H1 (cell line): ENCODE data around the gene ADAMTS6. TPM values are rescaled to one million over a fixed set of nuclear protein-coding genes. Genes with fewer than 3 reads are reported as not detected.

Experiments
- CTCF ChIA-PET: fragments of 300-600 bp; sonication (Branson Sonifier 250); formaldehyde crosslinking; loops from one replicate; lab custom pipeline; 2021; ENCODE audit not compliant: partially characterized antibody; lab: Charles Lee
- POLR2A ChIA-PET: fragments of 300-600 bp; sonication (Branson Sonifier 250); formaldehyde crosslinking; loops from one replicate; lab custom pipeline; 2021; ENCODE audit warnings: inconsistent platforms; ENCODE audit not compliant: partially characterized antibody; lab: Charles Lee
- DNase-seq, 2 experiments: peaks; one replicate each; pipeline versions ENCODE4 v3.0.0 to v3.0.0-alpha.2; 2010 to 2022; ENCODE audit warnings: low spot score in 2 of 2, low read depth in 1 of 2, mixed read lengths in 1 of 2
- FAIRE-seq: peaks from 2 replicates; lab custom pipeline; 2011; peaks lifted over from hg19 to GRCh38; lab: Jason Lieb, UNC
- H2AFZ ChIP-seq: 2 replicates; pipeline ENCODE4 v1.8.1; 2012; ENCODE audit warnings: low read length, inconsistent platforms
- H2AK5ac ChIP-seq: 2 replicates; pipeline ENCODE4 v1.6.1; 2013; ENCODE audit warnings: low read depth, low read length
- H2BK120ac ChIP-seq: replicated peaks from 2 replicates; pipeline ENCODE3; 2013; ENCODE audit warnings: low read depth, low read length, inconsistent platforms
- H2BK12ac ChIP-seq: 2 replicates; pipeline ENCODE4 v1.6.1; 2013; ENCODE audit warnings: low read depth, low read length
- H2BK15ac ChIP-seq: 2 replicates; pipeline ENCODE4 v1.6.1; 2013; ENCODE audit warnings: low read length
- H2BK20ac ChIP-seq: 2 replicates; pipeline ENCODE4 v1.6.1; 2013; ENCODE audit warnings: low read length
- H2BK5ac ChIP-seq: 2 replicates; pipeline ENCODE4 v1.6.1; 2013; ENCODE audit warnings: low read depth, low read length
- H3K14ac ChIP-seq: 2 replicates; pipeline ENCODE4 v1.6.1; 2013; ENCODE audit warnings: inconsistent platforms; ENCODE audit not compliant: insufficient read length
- H3K18ac ChIP-seq: 2 replicates; pipeline ENCODE4 v1.6.1; 2013; ENCODE audit warnings: low read length; ENCODE audit errors: extremely low read depth
- H3K23ac ChIP-seq: 2 replicates; pipeline ENCODE4 v1.6.1; 2013; ENCODE audit warnings: inconsistent platforms; ENCODE audit not compliant: insufficient read length
- H3K23me2 ChIP-seq: 2 replicates; pipeline ENCODE4 v1.6.1; 2013; ENCODE audit warnings: low read depth, low read length
- H3K27ac ChIP-seq: 2 replicates; pipeline ENCODE4 v1.6.1; 2011; ENCODE audit warnings: low read depth, low read length, inconsistent platforms
- H3K27me3 ChIP-seq, 4 experiments: replicated peaks in 1 of 4; 1 replicate in 1 of 4; 2 replicates in 3 of 4; pipeline versions ENCODE4 v1.6.1 to v1.8.1; 2011 to 2013; ENCODE audit warnings: low read length in 3 of 4, mild to moderate bottlenecking in 3 of 4, inconsistent platforms in 2 of 4, mixed read lengths in 2 of 4, moderate library complexity in 1 of 4; ENCODE audit not compliant: control insufficient read depth in 3 of 4, insufficient read depth in 3 of 4; ENCODE audit errors: extremely low read depth in 1 of 4
- H3K36me3 ChIP-seq, 4 experiments: 2 replicates each; pipeline versions ENCODE4 v1.6.1 to v1.8.1; 2011 to 2013; ENCODE audit warnings: mild to moderate bottlenecking in 4 of 4, low read length in 3 of 4, moderate library complexity in 2 of 4, control low read depth in 1 of 4, inconsistent platforms in 1 of 4; ENCODE audit not compliant: insufficient read depth in 4 of 4, control insufficient read depth in 2 of 4
- H3K4ac ChIP-seq: replicated peaks from 2 replicates; pipeline ENCODE3; 2013; ENCODE audit warnings: low read length, low read depth, mixed read lengths, inconsistent platforms; ENCODE audit not compliant: insufficient read length
- H3K4me1 ChIP-seq, 4 experiments: replicated peaks in 1 of 4; 1 replicate in 1 of 4; 2 replicates in 3 of 4; pipeline versions ENCODE4 v1.6.1 to v1.8.1; 2011 to 2013; ENCODE audit warnings: low read length in 3 of 4, inconsistent platforms in 2 of 4, mixed read lengths in 1 of 4; ENCODE audit not compliant: insufficient read depth in 4 of 4, control insufficient read depth in 3 of 4
- H3K4me2 ChIP-seq, 2 experiments: 2 replicates each; pipeline versions ENCODE4 v1.6.1 to v1.8.1; 2011 to 2013; ENCODE audit warnings: low read depth in 2 of 2, low read length in 2 of 2, control low read depth in 1 of 2, inconsistent platforms in 1 of 2, mild to moderate bottlenecking in 1 of 2; ENCODE audit not compliant: insufficient read depth in 1 of 2
- H3K4me3 ChIP-seq, 4 experiments: fragments of 200-600, 300-600 bp in 1 of 4; sonication (generic), shearing (Covaris generic), sonication (Bioruptor Twin) in 1 of 4; 2 replicates each; pipeline versions ENCODE4 v1.5.1 to v1.8.1; 2011 to 2016; ENCODE audit warnings: low read length in 4 of 4, low read depth in 3 of 4, control low read depth in 2 of 4, inconsistent platforms in 2 of 4, mild to moderate bottlenecking in 2 of 4, mixed read lengths in 1 of 4, moderate library complexity in 1 of 4; ENCODE audit not compliant: insufficient read depth in 2 of 4; ENCODE audit errors: extremely low read depth in 1 of 4
- H3K56ac ChIP-seq: replicated peaks from 2 replicates; pipeline ENCODE3; 2013; ENCODE audit warnings: low read depth, mild to moderate bottlenecking, mixed read lengths, low read length, inconsistent platforms; ENCODE audit not compliant: insufficient read length
- H3K79me1 ChIP-seq: 2 replicates; pipeline ENCODE4 v1.6.1; 2013; ENCODE audit warnings: low read depth, low read length, control low read depth
- H3K79me2 ChIP-seq, 2 experiments: 2 replicates each; pipeline versions ENCODE4 v1.6.1 to v1.8.1; 2012 to 2013; ENCODE audit warnings: low read length in 2 of 2, mild to moderate bottlenecking in 2 of 2, inconsistent platforms in 1 of 2; ENCODE audit not compliant: insufficient read depth in 2 of 2, control insufficient read depth in 1 of 2
- H3K9ac ChIP-seq, 4 experiments: replicated peaks in 1 of 4; 1 replicate in 1 of 4; 2 replicates in 3 of 4; pipeline versions ENCODE4 v1.6.1 to v1.8.1; 2011 to 2013; ENCODE audit warnings: low read depth in 3 of 4, low read length in 3 of 4, control low read depth in 2 of 4, mild to moderate bottlenecking in 2 of 4, moderate library complexity in 2 of 4, inconsistent platforms in 1 of 4; ENCODE audit errors: extremely low read depth in 1 of 4
- H3K9me3 ChIP-seq, 2 experiments: 2 replicates each; pipeline versions ENCODE4 v1.6.1 to v1.8.1; 2012 to 2013; ENCODE audit warnings: mild to moderate bottlenecking in 2 of 2, moderate library complexity in 2 of 2, control low read depth in 1 of 2, inconsistent platforms in 1 of 2, low read depth in 1 of 2, low read length in 1 of 2, mixed read lengths in 1 of 2; ENCODE audit not compliant: insufficient read depth in 2 of 2
- H4K20me1 ChIP-seq, 2 experiments: replicated peaks in 1 of 2; 2 replicates each; pipeline versions ENCODE3 to v1.8.1; 2011 to 2013; ENCODE audit warnings: inconsistent platforms in 2 of 2, low read length in 2 of 2, mild to moderate bottlenecking in 1 of 2; ENCODE audit not compliant: insufficient read depth in 2 of 2, control insufficient read depth in 1 of 2
- H4K5ac ChIP-seq: 2 replicates; pipeline ENCODE4 v1.6.1; 2013; ENCODE audit warnings: low read length, low read depth, mixed read lengths, inconsistent platforms; ENCODE audit not compliant: insufficient read length
- H4K8ac ChIP-seq: 2 replicates; pipeline ENCODE4 v1.8.0; 2013; ENCODE audit warnings: mild to moderate bottlenecking, moderate library complexity, low read length, inconsistent platforms; ENCODE audit not compliant: insufficient read depth; ENCODE audit errors: extremely low read depth
- H4K91ac ChIP-seq: replicated peaks from 2 replicates; pipeline ENCODE3; 2013; ENCODE audit warnings: low read length, mixed read lengths, inconsistent platforms; ENCODE audit not compliant: insufficient read length
- ASH2L ChIP-seq: fragments of 200-600, 300-600 bp; sonication (generic); IDR thresholded peaks from one replicate; pipeline ENCODE4 v1.7.1; 2017; ENCODE audit warnings: low read length
- CTCF ChIP-seq, 3 experiments: IDR thresholded peaks; 1 replicate in 2 of 3; 2 replicates in 1 of 3; pipeline versions ENCODE4 v1.5.1 to v1.6.1; 2011; ENCODE audit warnings: low read length in 3 of 3, mild to moderate bottlenecking in 3 of 3, inconsistent platforms in 2 of 3, low read depth in 1 of 3, moderate library complexity in 1 of 3; ENCODE audit not compliant: insufficient read depth in 1 of 3; ENCODE audit errors: control extremely low read depth in 1 of 3
- JUND ChIP-seq: IDR thresholded peaks from 2 replicates; pipeline ENCODE4 v1.6.1; 2011; ENCODE audit warnings: mild to moderate bottlenecking, improper control_type of control experiment, low read length
- MAFK ChIP-seq: IDR thresholded peaks from 2 replicates; pipeline ENCODE4 v1.6.1; 2012; ENCODE audit warnings: low read depth, mild to moderate bottlenecking, improper control_type of control experiment, low read length
- PHF8 ChIP-seq: fragments of 200-600 bp; sonication (generic); conservative IDR thresholded peaks from 2 replicates; pipeline ENCODE4 v1.7.1; 2012; ENCODE audit warnings: low read depth, mild to moderate bottlenecking, inconsistent platforms, low read length, moderate library complexity
- POLR2AphosphoS5 ChIP-seq: IDR thresholded peaks from 2 replicates; pipeline ENCODE4 v1.6.1; 2011; ENCODE audit warnings: low read depth, low read length
- RBBP5 ChIP-seq: IDR thresholded peaks from 2 replicates; pipeline ENCODE4 v1.7.1; 2012; ENCODE audit warnings: low read depth, mild to moderate bottlenecking, inconsistent platforms, low read length, moderate library complexity, borderline replicate concordance
- SAP30 ChIP-seq: fragments of 300-600 bp; sonication (generic); IDR thresholded peaks from 2 replicates; pipeline ENCODE4 v1.7.1; 2012; ENCODE audit warnings: low read length, moderate library complexity, mild to moderate bottlenecking, inconsistent platforms; ENCODE audit not compliant: insufficient read depth, insufficient replicate concordance
- SIRT6 ChIP-seq: IDR thresholded peaks from one replicate; pipeline ENCODE4 v1.7.1; 2012; ENCODE audit warnings: low read length, inconsistent platforms
- SP1 ChIP-seq: IDR thresholded peaks from 2 replicates; pipeline ENCODE4 v1.6.1; 2011; ENCODE audit warnings: low read depth, low read length
- SP4 ChIP-seq: IDR thresholded peaks from 2 replicates; pipeline ENCODE4 v1.6.1; 2012; ENCODE audit warnings: low read length, inconsistent platforms
- TEAD4 ChIP-seq: IDR thresholded peaks from 2 replicates; pipeline ENCODE4 v1.6.1; 2012; ENCODE audit warnings: low read depth, low read length, inconsistent platforms, mixed read lengths
- YY1 ChIP-seq: IDR thresholded peaks from 2 replicates; pipeline ENCODE4 v1.6.1; 2011; ENCODE audit warnings: low read depth, mild to moderate bottlenecking, low read length
- WGBS, 2 experiments: shearing (Covaris generic) in 1 of 2; methylation state at CpG; one replicate each; pipeline versions ENCODE4 v1.1.6 to v1.1.7; 2013 to 2015; ENCODE audit warnings: low lambda C conversion rate in 2 of 2, mixed read lengths in 2 of 2, inconsistent platforms in 1 of 2, low coverage in 1 of 2, missing lambda C conversion rate in 1 of 2; ENCODE audit not compliant: insufficient replicate concordance in 2 of 2, insufficient coverage in 1 of 2, insufficient read length in 1 of 2; ENCODE audit errors: extremely low coverage in 1 of 2, missing lambda C conversion rate in 1 of 2; 5-methylcytosine and 5-hydroxymethylcytosine counted together
- polyA plus RNA-seq, 7 experiments: library from polyadenylated mRNA; depleted of rRNA in 3 of 7; stranded (reverse) in 5 of 7; unstranded in 2 of 7; fragments of >200 nt in 5 of 7; fragments of 200-250 nt in 2 of 7; gene quantifications; 1 replicate in 5 of 7; 2 replicates in 1 of 7; 4 replicates in 1 of 7; pipeline versions ENCODE4 v1.2.1 to v1.2.3, GENCODE V29; 2011 to 2013; ENCODE audit warnings: missing spikeins in 2 of 7, mixed read lengths in 2 of 7
- total RNA-seq: library from RNA; stranded (reverse); fragmentation: NEBNext Ultra II Directional; extraction: Animal tissue kit (Norgen Biotek cat#: 25700); gene quantifications from 2 replicates; pipeline ENCODE4 v1.2.1, GENCODE V29; 2021

Gene ADAMTS6
- total and polyA plus RNA-seq, 2 of the 8 experiments (the other 6 are each of a cell fraction or from before 2014, with no cell fraction given) = 0.74 to 2.4 TPM

GRCh38 chr5:65413822-65414221 lies 67.9 kb downstream of the ADAMTS6 start:
- 88% methylated on average over 2 of the region's 2 CpGs; no CpG with 5 or more reads in 1 of the 2 experiments for WGBS, 2 experiments
- Histone ChIP-seq H3K23ac (no peak overlapping the region), H3K79me2 (no peaks in the 10 kb centered on the region), H3K23me2 (no peaks in the 10 kb centered on the region), H3K27me3 (no peaks in the 10 kb centered on the region), H3K9me3 (peaks cover 0 to 5% of the 10 kb centered on the region in 2 experiments; a peak in 3 of 4 replicates), H3K4me3 (no peak overlapping the region), H4K8ac (no peak overlapping the region), H2BK20ac (no peak overlapping the region), H2BK120ac (no peak overlapping the region), H2BK15ac (no peak overlapping the region), H2BK5ac (no peak overlapping the region), H4K20me1 (no peaks in the 10 kb centered on the region), H4K91ac (no peak overlapping the region), H2AK5ac (no peak overlapping the region), H3K14ac (no peak overlapping the region), H4K5ac (no peak overlapping the region), H3K36me3 (no peaks in the 10 kb centered on the region), H2AFZ (no peak overlapping the region), H3K9ac (no peak overlapping the region), H3K79me1 (no peaks in the 10 kb centered on the region), H2BK12ac (no peak overlapping the region), H3K56ac (no peak overlapping the region), H3K4me2 (no peak overlapping the region), H3K27ac (no peak overlapping the region), H3K18ac (no peak overlapping the region), H3K4ac (no peak overlapping the region), H3K4me1 (no peaks in the 10 kb centered on the region)
- POLR2A ChIA-PET = interaction anchor here (0.8 kb wide), 1 partner anchor 30 kb away, joined by 5 read pairs; no protein-coding TSS in a partner anchor
- CTCF ChIA-PET = interaction anchor here (0.7 to 1.1 kb wide), 3 partner anchors 19 to 684 kb away, joined by 3 to 4 read pairs (median 3); no protein-coding TSS in a partner anchor
- DNase-seq (no peak), FAIRE-seq (no peak)
- no peak for TF ChIP-seq YY1
- no peak for TF ChIP-seq SIRT6
- TF ChIP-seq JUND = no peak
- no peak for TF ChIP-seq TEAD4
- TF ChIP-seq ASH2L = no peak
- no peak for TF ChIP-seq SP1
- TF ChIP-seq SP4 = no peak
- no peak for TF ChIP-seq MAFK
- TF ChIP-seq POLR2AphosphoS5 = no peak
- no peak for TF ChIP-seq CTCF (IDR thresholded peaks at IDR 0.05; ENCODE audit: control extremely low read depth in 1 of 3, insufficient read depth in 1 of 3, low read depth in 1 of 3, low read length in 3 of 3)
- no peak for TF ChIP-seq RBBP5
- no peak for TF ChIP-seq SAP30
- no peak for TF ChIP-seq PHF8
